Tibial nerve (tissue), 4 donors: Measurements from ENCODE around the gene TMEM272. TPM values are rescaled to one million over a fixed set of nuclear protein-coding genes. Genes with fewer than 3 reads are reported as not detected.

Source experiments
- DNase-seq, 2 donors: peaks; one replicate each; pipeline ENCODE4 v3.0.0-alpha.2; 2019; ENCODE audit warnings: low spot score in 2 of 2
- H3K27ac ChIP-seq, 4 donors: fragments of 200-600 bp; sonication (generic) in 3 of 4; one replicate each; pipeline ENCODE4 v1.5.1; 2017 to 2019; ENCODE audit warnings: mild to moderate bottlenecking in 1 of 4
- H3K27me3 ChIP-seq, 2 donors: fragments of 200-600 bp; sonication (generic) in 1 of 2; one replicate each; pipeline versions ENCODE4 v1.5.1 to v1.6.0; 2017 to 2019
- H3K36me3 ChIP-seq, 3 donors: fragments of 200-600 bp; sonication (generic); one replicate each; pipeline ENCODE4 v1.5.1; 2018 to 2019
- H3K4me1 ChIP-seq, 4 donors: fragments of 200-600 bp; sonication (generic) in 3 of 4; one replicate each; pipeline ENCODE4 v1.5.1; 2017 to 2019
- H3K4me3 ChIP-seq, 4 donors: fragments of 200-600 bp; sonication (generic) in 3 of 4; one replicate each; pipeline ENCODE4 v1.5.1; 2017 to 2019; ENCODE audit warnings: mild to moderate bottlenecking in 1 of 4, moderate library complexity in 1 of 4
- H3K9me3 ChIP-seq, 4 donors: fragments of 200-600 bp; sonication (generic) in 3 of 4; one replicate each; pipeline ENCODE4 v1.5.1; 2017 to 2019
- CTCF ChIP-seq, 5 experiments: fragments of 200-600 bp in 3 of 5; fragments of 450-650 bp in 2 of 5; sonication (generic) in 3 of 5; IDR thresholded peaks; one replicate each; pipeline ENCODE4 v1.5.1; 2016 to 2019; ENCODE audit warnings: antibody characterized with exemption in 5 of 5, mild to moderate bottlenecking in 3 of 5, moderate library complexity in 2 of 5
- EP300 ChIP-seq, 2 donors: sonication (generic); formaldehyde crosslinking; IDR thresholded peaks; one replicate each; pipeline ENCODE4 v1.6.1; 2017; ENCODE audit warnings: antibody characterized with exemption in 2 of 2, mild to moderate bottlenecking in 1 of 2
- POLR2A ChIP-seq, 2 donors: fragments of 450-650 bp; IDR thresholded peaks; one replicate each; pipeline ENCODE4 v1.6.1; 2017; ENCODE audit warnings: antibody characterized with exemption in 2 of 2, mild to moderate bottlenecking in 2 of 2, moderate library complexity in 2 of 2
- WGBS, 2 donors: methylation state at CpG; one replicate each; pipeline ENCODE4 v1.1.5; 2018; 5-methylcytosine and 5-hydroxymethylcytosine counted together
- total RNA-seq, 4 donors: library from RNA; depleted of rRNA; stranded (reverse); fragments of >200 nt; gene quantifications; one replicate each; pipeline ENCODE4 v1.1.0, GENCODE V29; 2016

TMEM272 gene
- total RNA-seq, 4 donors from 2014 or later = not detected

DNA sequence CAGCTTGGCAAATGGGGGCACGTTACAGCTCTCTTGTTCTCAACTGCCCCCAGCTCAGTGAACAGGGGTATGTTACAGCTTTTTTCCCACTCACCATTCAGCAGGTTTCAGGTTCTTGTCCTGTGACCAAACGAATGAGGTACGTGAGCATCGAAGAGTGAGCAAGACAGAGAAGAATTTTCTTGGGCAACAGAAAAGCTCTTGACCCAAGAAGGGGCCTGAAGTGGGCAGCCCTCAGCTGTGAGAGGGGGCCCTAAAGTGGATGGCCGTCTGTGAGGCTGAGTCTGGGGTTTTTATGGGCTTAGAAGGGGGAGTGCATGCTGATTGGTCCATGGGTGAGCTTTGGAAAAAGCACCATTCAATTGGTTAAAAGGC, 38.2 kb upstream of the TMEM272 start:
- H3K4me3 ChIP-seq = no peak overlapping the region
- WGBS, 2 donors = 70 to 71% methylated on average over 5 of the region's 5 CpGs
- peaks cover 0 to 7% (median 0%) of the 10 kb centered on the region in 4 donors for H3K9me3 ChIP-seq
- H3K27ac ChIP-seq = no peak overlapping the region
- DNase-seq = no peak
- no peaks in the 10 kb centered on the region for H3K4me1 ChIP-seq
- no peaks in the 10 kb centered on the region for H3K27me3 ChIP-seq
- no peaks in the 10 kb centered on the region for H3K36me3 ChIP-seq
- TF ChIP-seq POLR2A (IDR thresholded peaks at IDR 0.05) (no peak), CTCF (IDR thresholded peaks at IDR 0.05) (no peak), EP300 (IDR thresholded peaks at IDR 0.05) (no peak)

- Histone ChIP-seq H3K27ac (no peak overlapping the region), H3K9me3 (peaks cover 0 to 7% (median 0%) of the 10 kb centered on the region in 4 donors), H3K4me1 (no peaks in the 10 kb centered on the region), H3K36me3 (no peaks in the 10 kb centered on the region), H3K27me3 (no peaks in the 10 kb centered on the region), H3K4me3 (no peak overlapping the region)
- 89 to 97% methylated on average over 5 to 6 of the region's 6 CpGs for WGBS, 2 donors
- DNase-seq = no peak
- TF ChIP-seq POLR2A (IDR thresholded peaks at IDR 0.05) = no peak
- TF ChIP-seq CTCF (IDR thresholded peaks at IDR 0.05) = no peak
- TF ChIP-seq EP300 (IDR thresholded peaks at IDR 0.05) = no peak
These were observed 37.7 kb upstream of the TMEM272 start for GRCh38 chr13:51882570-51883225.

- Histone ChIP-seq H3K4me1 (no peaks in the 10 kb centered on the region), H3K4me3 (no peak overlapping the region), H3K27me3 (no peaks in the 10 kb centered on the region), H3K27ac (no peak overlapping the region), H3K36me3 (no peaks in the 10 kb centered on the region), H3K9me3 (peaks cover 0 to 7% (median 0%) of the 10 kb centered on the region in 4 donors)
- 95 to 100% methylated on average over 1 of the region's 1 CpG for WGBS, 2 donors
- no peak for DNase-seq
- TF ChIP-seq CTCF (IDR thresholded peaks at IDR 0.05) (no peak), EP300 (IDR thresholded peaks at IDR 0.05) (no peak), POLR2A (IDR thresholded peaks at IDR 0.05) (no peak)
These were observed 36.3 kb upstream of the TMEM272 start for GRCh38 chr13:51881296-51881695.

DNA sequence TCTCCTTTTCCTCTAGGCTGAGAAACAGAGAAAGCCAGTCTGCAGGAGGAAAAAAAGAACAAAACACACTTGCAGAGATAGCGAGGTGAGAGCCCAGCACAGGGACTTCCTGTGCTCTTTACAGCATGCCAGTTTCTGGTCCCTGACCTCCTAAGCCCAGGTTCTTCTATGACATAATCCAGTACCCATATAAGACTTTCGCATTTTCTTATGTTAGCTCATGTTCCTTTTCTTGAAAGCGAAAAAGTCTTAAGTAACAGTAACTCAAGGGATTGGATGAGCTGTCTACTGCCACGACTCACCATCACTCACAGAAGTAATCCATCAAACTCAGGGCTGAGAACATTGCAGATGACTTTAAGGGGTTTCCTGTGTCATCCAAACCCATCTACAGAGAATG, 34.2 kb upstream of the TMEM272 start:
- TF ChIP-seq CTCF (IDR thresholded peaks at IDR 0.05) = no peak
- no peaks in the 10 kb centered on the region for H3K36me3 ChIP-seq
- WGBS, 2 donors = 84 to 91% methylated on average over 4 of the region's 4 CpGs

DNA sequence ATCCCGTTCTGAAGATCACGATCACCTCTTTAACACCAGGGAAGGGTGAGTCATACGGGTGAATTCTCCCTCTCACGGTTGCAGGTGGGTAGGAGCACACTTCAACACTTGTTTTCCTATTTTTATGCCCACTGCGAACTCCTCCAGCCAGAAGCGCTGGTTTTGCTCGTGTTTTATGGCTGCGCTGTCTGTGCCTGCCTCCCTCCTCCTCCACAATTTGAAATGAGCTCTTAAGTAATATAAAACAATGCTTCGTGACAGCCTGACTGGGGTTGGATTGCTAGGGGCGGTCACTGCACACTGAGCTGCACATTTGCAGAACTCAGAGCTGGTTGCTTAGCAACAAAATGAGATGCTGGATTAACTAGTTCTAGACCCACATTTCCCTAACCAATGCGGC, 29.7 kb upstream of the TMEM272 start:
- DNase-seq = no peak
- H3K4me1 ChIP-seq = no peaks in the 10 kb centered on the region
- TF ChIP-seq POLR2A (IDR thresholded peaks at IDR 0.05) (no peak), CTCF (IDR thresholded peaks at IDR 0.05) (no peak), EP300 (IDR thresholded peaks at IDR 0.05) (no peak)
- WGBS, 2 donors = 49 to 51% methylated on average over 11 of the region's 11 CpGs
- no peaks in the 10 kb centered on the region for H3K27me3 ChIP-seq
- H3K27ac ChIP-seq = no peak overlapping the region
- H3K4me3 ChIP-seq = no peak overlapping the region
- H3K36me3 ChIP-seq = no peaks in the 10 kb centered on the region
- no peaks in the 10 kb centered on the region for H3K9me3 ChIP-seq

More for the DNA sequence above, 34.2 kb upstream of the TMEM272 start:
- Histone ChIP-seq H3K4me3 (no peak overlapping the region), H3K9me3 (peaks cover 0 to 7% (median 0%) of the 10 kb centered on the region in 4 donors), H3K27me3 (no peaks in the 10 kb centered on the region), H3K27ac (no peak overlapping the region), H3K4me1 (no peaks in the 10 kb centered on the region)
- DNase-seq = no peak
